Activated CD4-positive, CD25-positive, alpha-beta regulatory T cell treated with anti-CD3 and anti-CD28 coated beads, Interleukin-2, amount 50 U/mL, for 72 hours (primary cell): ENCODE data around the gene SH3BP4.
"Not testable (repeated sequence)": the region's sequence is repeated elsewhere in the genome, so short reads cannot be mapped to it uniquely, and the experiment has no call there.

Experiments
- DNase-seq: peaks from one replicate; pipeline ENCODE4 v3.0.0; 2021

The SH3BP4 gene

GRCh38 chr2:235044501-235045271, 92.9 kb downstream of the SH3BP4 start:
- no peak for DNase-seq

GRCh38 chr2:235045336-235045972, 93.6 kb downstream of the SH3BP4 start:
- DNase-seq: no peak

GRCh38 chr2:235045973-235046343, 94.1 kb downstream of the SH3BP4 start:
- DNase-seq: no peak

GRCh38 chr2:235046589-235046988, 94.8 kb downstream of the SH3BP4 start:
- DNase-seq: no peak

- no peak for DNase-seq
Observed at GRCh38 chr2:235047171-235048160, 95.6 kb downstream of the SH3BP4 start.

- no peak for DNase-seq
Observed at GRCh38 chr2:235048549-235048948, 96.7 kb downstream of the SH3BP4 start.

- DNase-seq: no peak
Observed at GRCh38 chr2:235049069-235049468, 97.3 kb downstream of the SH3BP4 start.

GRCh38 chr2:235049719-235050118, 97.9 kb downstream of the SH3BP4 start:
- DNase-seq: no peak

- no peak for DNase-seq
Observed at GRCh38 chr2:235050980-235051351, 99.1 kb downstream of the SH3BP4 start.

GRCh38 chr2:235051436-235052260, 99.8 kb downstream of the SH3BP4 start:
- no peak for DNase-seq

- DNase-seq: no peak
Observed at GRCh38 chr2:235052514-235053354, 100.9 kb downstream of the SH3BP4 start.

GRCh38 chr2:235053651-235054050, 101.8 kb downstream of the SH3BP4 start:
- no peak for DNase-seq

- DNase-seq: no peak
Observed at GRCh38 chr2:235054475-235054874, 102.7 kb downstream of the SH3BP4 start.

GRCh38 chr2:235054919-235055318, 103.1 kb downstream of the SH3BP4 start:
- DNase-seq: no peak

- DNase-seq: no peak
Observed at GRCh38 chr2:235055891-235056516, 104.2 kb downstream of the SH3BP4 start.

GRCh38 chr2:235056768-235057167, 105.0 kb downstream of the SH3BP4 start:
- no peak for DNase-seq

GRCh38 chr2:235057616-235058015, 105.8 kb downstream of the SH3BP4 start:
- not testable (repeated sequence) for DNase-seq

GRCh38 chr2:235059161-235059560, 107.3 kb downstream of the SH3BP4 start:
- no peak for DNase-seq

GRCh38 chr2:235061656-235062055, 109.8 kb downstream of the SH3BP4 start:
- DNase-seq: no peak

- no peak for DNase-seq
Observed at GRCh38 chr2:235063471-235063961, 111.7 kb downstream of the SH3BP4 start.

- DNase-seq: no peak
Observed at GRCh38 chr2:235064976-235065375, 113.2 kb downstream of the SH3BP4 start.
